NCI-H2081 treated with DMSO at 0.1 percent for 48 hours (cell line): ENCODE measurements around the gene GPR119.
"Not testable (repeated sequence)": the region's sequence is repeated elsewhere in the genome, so short reads cannot be mapped to it uniquely, and the experiment has no call there.

Experiments
- DNase-seq: peaks from one replicate; lab custom pipeline; 2025; lab: John Stamatoyannopoulos, UW

Gene GPR119

DNA sequence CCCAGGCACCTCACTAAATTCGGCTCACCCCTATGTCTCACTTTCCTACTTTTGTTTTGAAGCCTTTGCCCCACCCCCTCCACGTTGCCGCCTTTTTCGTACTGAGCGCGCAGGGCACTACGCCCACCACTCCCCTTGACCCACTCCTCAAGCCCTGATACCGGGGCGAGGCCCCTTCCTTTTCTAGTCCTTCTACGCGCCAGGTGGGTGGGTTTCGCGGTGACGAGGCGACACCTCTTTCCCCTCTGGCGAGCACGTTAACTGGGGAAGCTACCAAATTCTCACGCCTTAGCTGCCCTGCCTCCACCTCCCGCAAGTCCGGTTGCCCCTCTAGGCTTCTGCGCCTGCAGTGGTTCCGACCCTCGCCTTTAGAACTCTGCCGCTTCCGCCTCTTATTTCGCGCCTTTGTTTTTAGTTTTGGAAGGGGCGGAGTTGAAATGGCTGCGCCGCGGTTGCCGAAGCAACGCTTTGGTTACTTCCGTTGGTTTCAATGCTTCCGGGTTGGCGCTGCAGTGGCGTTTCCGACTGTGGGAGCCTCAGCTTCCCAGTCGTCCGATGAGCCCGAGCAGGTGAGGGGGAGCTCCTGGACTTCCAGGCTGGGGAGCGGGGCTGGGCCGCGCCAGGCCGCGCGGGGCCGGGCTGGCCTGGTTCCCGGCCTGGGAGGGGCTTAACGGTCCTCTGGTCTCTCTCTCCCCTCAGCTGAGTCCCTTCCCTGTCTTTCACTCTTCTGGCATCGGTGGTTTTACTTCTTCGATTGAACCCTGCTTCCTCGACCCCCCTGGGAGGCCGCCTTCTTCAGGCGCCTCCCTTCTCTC is 45.9 kb downstream of the GPR119 start, which contains the start of gene SLC25A14:
SLC25A14 (plus strand) TSS at position 512 of the 815 bp plus-strand sequence. CDS start 360 bp downstream, outside the sequence.
- no peak for DNase-seq

DNA sequence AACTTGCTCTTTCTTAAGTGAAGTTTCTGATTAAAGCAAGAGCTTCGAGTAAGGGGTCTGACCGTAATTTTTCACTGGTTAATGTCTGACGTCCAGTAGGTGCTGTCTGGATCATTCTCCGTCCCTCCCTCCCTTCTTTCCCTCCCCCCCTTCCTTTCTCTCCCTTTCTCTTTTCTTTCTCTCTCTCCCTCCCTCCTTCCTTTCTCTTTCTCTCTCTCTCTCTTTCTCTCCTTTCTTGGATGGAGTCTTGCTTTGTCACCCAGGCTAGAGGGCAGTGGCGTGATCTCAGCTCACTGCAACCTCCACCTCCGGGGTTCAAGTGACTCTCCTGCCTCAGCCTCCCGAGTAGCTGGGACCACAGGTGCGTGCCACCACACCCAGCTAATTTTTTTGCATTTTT is 46.6 kb downstream of the GPR119 start:
- not testable (repeated sequence) for DNase-seq

DNA sequence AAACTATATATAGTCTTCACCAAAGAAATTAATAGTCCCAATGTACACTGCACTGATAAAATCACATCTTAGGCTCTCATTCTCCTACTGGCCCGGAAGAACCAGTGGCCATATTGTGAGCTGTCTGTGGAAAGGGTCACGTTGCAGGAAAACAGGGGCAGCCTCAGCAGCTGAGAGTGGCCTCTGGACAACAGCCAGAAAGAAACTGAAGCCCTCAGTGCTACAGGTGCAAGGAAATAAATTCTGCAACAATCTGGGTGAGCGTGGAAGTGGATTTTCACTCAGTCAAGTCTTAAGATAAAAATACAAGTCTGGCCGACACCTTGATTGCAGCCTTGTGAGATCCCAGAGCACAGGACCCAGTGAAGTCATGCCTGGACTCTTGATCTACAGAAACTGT is 48.9 kb downstream of the GPR119 start:
- no peak for DNase-seq
